LHCN-M2 (cell line): ENCODE results near the gene LY86. TPM values are rescaled to one million over a fixed set of nuclear protein-coding genes. Genes with fewer than 3 reads are reported as not detected.

ENCODE experiments used
- DNase-seq: peaks from one replicate; pipeline ENCODE4 v3.0.0-alpha.2; 2012; ENCODE audit warnings: low read depth
- polyA plus RNA-seq: library from polyadenylated mRNA; unstranded; fragments of >200 nt; gene quantifications from one replicate; pipeline ENCODE4 v1.2.1, GENCODE V29; 2012; ENCODE audit warnings: missing spikeins
- total RNA-seq: library from RNA; depleted of rRNA; stranded (reverse); fragments of >200 nt; gene quantifications from 2 replicates; pipeline ENCODE4 v1.2.3, GENCODE V29; 2014; rRNA removed

The LY86 gene
- not detected in 2 replicates for total RNA-seq
- not detected for polyA plus RNA-seq

DNA sequence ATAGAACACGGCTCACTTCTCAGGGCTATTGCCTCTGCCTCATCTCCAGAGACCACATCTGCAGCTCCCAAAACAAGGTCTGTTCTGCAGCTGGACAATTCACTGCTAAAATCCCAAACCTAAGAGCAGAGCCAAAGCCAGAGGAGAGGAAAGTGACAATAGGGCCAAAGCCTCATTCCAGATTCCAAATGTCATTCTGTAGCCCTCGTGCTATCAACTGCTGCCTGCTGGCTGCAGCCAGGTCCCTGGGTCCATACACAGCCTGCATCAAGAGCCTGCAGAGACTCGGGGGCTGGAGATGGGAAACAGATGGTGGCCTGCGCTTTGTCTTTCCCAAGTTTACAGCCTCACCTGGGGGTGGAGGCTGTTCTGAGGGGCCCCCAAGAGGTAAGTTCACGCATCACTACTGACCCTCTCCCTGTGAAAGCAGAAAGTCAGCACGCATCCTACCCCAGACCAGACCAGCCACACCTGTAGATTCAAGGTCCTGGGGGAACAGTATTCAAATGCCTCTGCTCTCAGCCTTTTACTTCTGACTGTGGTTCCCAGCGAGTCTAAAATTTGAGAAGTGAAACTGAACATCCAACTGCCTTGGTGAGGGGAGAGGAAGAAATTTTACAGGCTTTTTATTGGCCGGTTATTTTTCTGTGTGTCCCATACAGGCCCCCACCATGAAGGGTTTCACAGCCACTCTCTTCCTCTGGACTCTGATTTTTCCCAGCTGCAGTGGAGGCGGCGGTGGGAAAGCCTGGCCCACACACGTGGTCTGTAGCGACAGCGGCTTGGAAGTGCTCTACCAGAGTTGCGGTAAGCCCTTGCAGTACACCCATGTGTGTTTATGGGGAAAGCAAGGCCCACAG is at the start of gene LY86:
Gene LY86 (plus strand): TSS at position 657 of the 860 bp plus-strand sequence. CDS start 15 bp downstream, at position 672.
- no peak for DNase-seq

DNA sequence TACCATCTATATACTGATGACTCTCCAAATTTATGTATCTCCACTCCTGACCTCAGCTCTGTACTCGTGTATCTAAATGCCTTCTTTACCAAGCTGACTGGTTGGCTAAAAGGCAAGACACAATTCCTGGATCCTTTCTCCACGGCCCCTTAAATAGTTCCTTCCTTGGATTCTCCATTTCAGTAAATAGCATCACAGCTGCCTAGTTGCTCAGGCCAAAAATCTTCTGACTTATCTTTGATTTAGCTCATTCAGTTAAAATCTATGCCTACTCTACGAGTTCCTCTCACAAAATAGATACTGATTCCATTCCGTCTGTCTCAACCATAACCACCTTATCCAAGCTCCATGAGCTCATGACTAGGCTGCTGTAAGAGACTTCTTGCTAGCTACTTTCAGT is 49.5 kb upstream of the LY86 start:
- no peak for DNase-seq

DNA sequence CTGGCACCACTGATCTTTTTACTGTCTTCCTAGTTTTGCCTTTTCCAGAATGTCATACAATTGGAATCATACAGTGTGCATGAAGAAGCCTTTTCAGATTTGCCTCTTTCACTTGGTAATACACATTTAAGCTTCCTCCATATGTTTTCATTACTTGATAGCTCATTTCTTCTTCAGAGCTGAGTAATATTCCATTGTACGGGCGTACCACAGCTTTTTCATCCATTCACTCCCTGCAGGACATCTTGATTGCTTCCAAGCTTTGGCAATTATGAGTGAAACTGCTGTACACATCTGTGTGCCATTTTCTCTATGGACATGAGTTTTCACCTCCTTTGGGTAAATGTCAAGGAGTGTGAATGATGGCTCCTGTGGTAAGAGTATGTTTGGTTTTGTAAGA is 46.2 kb upstream of the LY86 start:
- no peak for DNase-seq

DNA sequence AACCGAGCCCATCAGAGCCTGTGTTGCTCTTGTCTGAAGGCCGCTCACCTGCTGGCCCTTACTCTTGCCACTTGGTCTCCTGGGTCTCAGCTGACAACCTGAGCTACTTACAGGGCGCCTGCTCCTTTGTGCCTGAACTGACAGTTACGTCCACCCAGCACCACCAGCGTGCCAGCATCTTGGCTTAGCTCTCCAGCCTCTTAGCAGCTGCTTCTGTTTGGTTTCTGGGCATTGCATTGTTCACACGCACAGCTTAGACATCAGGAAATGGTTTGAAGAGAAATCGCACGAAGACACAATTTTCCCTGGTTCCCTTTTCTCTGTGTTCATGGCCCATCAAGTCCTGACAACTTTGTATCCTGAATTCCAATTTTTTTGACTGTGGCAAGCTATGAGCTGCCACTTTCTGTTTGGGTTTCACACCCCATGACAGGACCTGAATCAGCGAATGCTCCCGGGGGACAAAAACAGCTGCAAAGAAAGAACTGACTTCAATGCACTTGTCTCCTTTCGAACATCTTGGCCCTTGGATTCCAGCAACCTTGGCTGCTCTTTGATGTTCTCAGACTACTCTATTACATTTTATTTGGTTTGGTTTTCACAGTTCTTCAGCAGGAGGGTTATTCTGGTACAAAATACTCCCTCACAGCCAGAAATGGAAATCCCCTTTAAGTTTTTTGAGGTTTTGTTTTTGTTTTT is 45.2 kb upstream of the LY86 start:
- peak; percentile 55 for DNase-seq

DNA sequence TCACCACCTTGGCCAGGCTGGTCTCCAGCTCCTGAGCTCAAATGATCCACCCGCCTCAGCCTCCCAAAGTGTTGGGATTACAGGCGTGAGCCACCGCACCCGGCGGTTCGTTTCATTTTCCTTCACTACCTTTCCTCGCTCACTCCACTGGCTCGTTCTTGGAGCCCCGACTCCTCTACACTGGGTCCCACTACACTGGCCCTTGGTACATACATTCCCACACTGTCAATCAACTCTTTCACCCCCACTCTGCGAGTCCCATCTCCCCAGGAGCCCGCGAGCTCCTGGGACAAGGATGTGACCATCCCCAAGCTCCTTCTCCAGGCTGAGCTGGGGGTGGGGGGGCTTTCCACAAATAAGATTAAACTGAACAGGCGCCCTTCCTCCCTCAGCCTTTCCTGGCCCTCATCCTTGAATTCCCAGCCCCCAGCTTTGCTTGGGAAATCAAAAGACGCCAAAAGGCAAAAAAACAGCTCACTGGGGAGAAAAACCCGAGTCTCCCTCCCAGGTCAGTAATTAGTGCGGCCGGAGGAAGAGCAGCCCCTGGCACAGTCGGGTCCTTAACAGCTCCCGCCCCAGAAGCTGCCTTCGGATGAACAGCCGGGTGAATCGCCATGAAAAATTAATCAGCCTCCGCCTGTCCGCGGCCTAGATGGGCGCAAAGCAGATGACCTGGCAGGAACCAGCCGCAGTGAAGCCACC is 42.8 kb upstream of the LY86 start:
- no peak for DNase-seq

DNA sequence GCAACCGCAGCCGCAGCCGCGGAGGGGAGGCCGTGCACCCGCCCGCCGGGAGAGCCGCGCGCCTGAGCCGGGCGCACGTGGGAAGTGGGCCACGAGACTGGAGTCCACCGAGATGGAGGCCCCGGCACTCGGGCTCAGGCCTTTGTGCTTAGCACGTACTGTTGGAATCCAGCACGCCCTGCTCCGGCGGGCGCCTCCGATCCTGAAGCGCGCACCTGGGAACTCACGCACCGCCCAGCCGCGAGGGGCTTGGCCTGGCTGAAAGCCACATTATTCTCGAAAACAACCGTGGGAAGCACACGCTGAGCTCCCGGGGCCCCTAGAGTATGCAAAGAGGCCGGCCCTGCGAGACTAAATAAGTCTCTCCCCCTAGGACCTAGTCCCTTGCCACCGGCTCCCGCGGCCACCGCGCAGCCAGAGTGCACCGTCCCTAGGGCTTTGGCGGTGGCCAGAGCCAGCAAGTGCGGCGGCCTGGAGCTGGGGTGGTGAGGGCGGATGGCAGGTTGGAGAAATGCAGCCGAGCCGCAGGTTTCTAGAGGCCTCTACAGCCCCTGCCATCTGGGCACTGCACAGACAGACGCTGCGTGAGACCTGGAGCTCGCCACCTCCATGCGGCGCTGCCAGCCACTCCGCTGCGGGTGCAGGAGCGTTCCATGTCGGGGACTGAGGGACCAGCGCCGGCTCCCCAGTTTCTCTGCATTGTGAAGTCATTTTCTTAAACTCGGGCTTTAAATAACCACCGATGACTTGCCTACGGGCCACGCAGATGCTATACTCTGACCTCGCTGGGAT is 42.0 kb upstream of the LY86 start:
- no peak for DNase-seq

DNA sequence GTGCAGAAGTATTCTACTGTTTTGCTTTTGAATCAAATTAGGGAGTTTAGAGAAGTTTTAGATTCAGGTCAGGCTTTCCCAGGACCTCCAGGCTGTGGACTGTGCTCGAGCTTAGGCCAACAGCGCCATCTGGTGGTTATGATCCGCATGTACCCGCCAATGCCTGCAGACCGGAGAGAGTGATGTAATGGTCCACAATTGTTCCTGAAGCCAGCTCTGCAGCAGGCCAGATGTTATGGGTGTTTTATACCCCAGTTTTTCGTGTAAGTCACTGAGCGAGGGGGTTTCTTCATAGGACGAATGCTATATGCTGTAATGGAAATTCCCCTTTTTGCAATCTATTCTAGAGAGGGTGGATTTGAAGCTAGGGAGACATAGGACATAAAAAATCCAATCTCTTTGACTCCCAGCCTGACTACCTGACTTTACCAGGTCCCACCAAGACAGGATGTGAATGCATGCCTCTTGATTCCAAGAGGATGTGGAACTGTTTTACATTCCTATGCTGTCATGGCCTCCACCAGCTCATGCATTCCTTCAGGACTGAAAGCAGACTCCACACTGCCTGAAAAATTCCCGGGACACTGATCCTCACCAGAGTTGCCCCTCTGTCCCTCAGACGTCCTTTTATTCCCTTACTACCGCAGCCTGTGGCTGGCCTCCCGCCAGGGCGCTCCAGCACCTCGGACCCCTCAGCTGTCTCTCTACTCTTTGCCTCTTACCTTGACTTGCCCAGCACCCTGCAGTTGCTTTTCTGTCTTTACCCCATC is 41.2 kb upstream of the LY86 start:
- DNase-seq: peak; percentile 70

DNA sequence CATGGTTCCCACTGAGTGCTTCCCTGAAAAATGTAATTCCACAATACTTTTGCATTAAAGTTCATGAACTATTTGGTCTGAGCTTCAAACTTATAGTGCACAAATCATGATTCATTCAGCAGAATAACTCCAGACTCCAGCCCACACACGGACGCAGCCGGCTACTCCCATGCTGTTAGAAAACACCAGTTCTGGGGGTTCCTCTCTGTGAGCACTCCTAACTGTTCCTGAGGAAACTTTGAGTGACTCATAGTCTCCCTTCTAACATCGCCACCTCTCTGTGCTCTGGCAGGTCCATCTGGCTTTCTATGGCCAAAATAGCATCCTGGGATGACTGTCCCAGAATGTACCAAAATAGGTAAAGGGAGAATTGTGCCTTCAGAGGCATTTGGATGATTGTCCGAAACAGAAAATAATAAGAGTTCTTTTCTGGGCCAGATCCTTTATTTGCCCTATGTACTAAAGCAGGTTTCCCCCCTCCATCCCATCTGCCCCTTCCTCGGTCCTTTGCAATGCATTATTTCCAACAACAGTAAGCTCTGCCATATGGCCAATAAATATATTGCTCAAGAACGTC is 32.3 kb upstream of the LY86 start:
- no peak for DNase-seq

DNA sequence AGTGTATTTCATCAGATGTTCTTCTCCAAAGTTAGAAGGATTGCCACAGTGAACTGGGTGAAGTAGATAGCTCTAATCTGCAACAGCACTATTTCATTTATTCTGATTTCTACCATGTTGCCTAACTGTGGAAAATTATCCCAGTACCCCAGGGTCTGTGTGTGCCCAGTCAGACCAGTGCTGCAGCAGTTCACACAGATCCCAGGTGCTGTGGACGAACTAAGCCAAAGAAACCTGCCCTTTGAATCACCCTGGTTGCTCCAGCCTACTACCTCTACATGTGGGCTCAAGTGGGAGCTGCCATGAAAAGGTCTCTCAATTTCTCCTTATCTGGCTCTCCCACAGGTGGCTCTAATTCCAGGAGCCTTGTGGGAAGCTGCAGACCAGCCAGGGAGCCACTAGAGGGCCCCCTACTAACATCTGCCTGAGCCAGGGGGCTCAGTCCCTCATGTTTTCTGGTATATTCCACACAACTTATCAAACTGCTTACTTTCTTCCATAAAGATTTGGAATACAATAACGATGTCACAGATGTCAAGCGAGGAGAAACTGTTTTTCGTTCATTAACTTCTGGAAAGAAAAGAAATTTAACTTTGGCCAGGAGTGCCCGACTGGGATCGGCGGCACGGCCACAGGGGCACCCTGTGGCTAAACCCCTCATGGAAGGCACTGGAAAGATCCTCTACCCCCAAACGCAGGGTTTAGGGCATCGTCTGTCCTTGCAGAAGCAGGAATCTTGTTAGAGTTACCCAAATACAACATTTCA is 31.6 kb upstream of the LY86 start:
- DNase-seq: peak; percentile 19

DNA sequence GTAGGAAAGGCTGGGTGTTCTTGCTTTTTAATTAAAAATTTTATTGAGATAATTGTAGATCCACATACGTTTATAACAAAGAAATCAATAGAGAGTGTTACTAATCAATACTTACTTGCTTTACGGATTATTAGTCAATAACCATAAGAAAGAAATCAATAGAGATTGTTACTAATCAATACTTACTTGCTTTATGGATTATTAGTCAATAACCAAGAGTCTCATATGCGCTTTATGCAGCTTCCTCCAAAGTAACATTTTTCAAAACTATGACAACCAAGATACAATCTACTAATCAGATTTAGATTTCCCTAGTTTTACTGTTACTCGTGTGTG is 31.0 kb upstream of the LY86 start:
- no peak for DNase-seq

DNA sequence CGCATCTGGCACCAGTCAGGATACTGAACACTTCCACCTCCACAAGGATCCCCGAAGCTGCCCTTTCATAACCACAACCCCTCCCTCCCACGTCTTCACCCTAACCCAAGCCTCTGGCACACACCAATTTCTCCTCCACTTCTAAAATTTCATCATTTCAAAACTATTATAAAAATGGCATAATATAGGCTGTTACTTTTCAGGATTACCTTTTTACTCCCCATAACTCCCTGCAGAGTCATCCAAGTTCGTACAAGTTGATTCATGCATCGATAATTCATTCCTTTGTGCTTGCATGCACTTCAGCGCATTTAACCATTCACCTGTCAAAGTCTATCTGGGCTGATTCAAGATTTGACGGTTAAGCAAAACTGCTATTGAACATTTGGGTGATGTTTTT is 30.6 kb upstream of the LY86 start:
- no peak for DNase-seq

DNA sequence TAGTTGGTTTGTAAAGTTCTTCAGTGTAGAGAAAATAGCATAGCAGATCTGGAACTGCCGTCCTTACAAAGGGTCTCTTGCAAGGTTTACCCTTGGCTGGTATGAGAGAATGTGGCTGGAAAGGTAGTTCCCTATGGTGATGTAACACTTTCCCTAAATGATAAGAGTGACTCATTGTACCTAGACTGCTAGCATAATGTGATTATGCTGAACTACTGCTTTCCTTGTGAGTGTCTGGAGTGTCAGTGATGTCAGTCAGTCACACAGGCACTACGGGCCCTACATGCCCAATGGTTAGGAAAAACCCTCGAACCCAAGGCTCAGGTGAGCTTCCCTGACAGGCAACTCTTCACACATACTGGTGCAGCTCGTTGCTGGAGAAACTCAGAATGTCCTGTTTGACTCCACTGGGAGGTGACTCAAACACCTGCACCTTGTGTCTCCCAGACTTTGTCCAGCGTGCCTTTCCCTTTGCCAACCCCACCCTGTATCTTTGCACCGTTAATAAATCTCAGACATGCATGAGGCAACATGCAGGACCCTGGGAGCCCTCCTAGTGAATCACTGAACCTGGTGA is 28.4 kb upstream of the LY86 start:
- no peak for DNase-seq

DNA sequence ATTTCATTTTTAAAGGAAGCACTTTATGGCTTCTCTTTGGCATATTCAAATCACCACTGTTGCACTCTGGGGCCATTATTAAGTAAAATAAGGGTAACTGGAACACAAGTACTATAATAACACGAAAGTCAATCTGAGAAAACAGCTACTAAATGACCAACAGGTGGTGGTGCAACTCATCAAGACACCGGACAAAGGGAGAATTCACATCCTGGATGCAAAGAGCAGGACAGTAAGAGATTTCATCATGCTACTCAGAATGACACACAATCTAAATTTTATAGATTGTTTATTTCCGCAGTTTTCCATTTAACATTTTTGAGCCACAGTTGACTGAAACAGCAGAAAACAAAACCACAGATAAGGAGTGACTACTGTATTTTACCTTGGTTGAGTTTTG is 27.6 kb upstream of the LY86 start:
- no peak for DNase-seq

DNA sequence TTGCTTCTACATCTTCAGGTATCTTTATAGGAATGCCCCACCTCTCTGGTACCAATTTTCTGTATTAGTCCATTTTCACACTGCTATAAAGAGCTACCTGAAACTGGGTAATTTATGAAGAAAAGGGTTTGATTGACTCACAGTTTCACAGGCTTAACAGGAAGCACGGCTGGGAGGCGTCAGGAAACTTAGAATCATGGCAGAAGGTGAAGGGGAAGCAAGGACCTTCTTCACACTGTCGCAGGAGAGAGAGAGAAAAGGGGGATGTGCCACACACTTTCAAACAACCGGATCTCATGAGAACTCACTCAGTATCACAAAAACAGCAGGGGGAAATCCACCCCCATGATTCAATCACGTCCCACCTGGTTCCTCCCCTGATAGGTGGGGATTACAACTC is 24.4 kb upstream of the LY86 start:
- no peak for DNase-seq

DNA sequence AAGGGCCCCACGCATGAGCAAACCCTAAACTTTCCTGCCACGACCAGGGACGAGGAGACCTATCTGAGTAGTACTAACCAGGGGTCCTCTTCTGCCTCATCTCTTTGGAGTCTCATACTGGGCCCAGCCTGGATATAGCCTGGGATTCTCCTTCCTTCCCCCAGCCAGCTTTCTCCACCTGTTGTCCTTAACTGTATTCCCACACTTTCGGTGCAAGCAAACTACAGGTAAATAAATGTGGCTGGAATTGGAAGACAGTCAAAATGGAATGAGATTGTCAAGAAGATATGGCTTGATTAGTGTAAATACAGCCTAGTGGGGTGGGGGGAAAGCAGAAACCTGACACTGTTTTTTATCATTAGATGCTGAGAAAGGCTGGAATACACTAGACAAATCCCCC is 23.5 kb upstream of the LY86 start:
- no peak for DNase-seq

DNA sequence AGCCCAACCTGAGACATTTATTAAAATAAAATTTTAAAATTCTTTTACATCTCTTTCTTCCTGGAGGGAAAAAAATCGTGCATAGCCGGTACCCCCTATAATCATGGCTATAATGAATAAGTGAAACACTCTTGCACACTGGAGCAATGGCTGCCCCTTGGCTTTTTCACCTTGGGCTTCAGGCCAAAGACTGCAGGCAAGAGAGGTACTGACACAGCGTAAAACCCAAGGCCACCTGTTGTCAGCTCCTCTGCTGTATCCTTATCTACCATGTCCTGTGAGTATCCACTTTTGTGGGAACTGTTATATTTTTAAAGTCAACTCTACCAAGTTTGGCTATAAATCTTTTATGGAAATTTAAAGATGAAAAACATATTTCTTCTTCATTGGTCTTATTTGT is 23.0 kb upstream of the LY86 start:
- no peak for DNase-seq

DNA sequence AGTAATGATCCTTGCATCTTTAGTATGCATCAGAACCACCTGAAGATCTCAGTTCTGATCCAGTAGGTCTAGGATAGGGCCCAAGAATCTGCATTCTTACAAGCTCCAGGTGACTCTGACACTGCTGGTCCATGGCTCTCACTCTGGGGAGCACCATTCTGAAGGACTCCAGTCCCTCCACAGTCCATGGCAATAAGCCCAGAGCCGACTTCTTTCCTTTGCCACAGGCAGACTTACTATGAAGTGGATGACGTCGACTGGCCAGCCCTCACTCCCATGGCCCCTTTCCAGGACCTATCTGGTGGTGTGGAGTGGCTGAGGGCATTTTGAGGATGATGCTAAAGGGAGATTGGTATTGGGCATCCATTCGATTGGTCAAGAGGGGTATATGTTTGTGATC is 21.8 kb upstream of the LY86 start:
- DNase-seq: no peak

DNA sequence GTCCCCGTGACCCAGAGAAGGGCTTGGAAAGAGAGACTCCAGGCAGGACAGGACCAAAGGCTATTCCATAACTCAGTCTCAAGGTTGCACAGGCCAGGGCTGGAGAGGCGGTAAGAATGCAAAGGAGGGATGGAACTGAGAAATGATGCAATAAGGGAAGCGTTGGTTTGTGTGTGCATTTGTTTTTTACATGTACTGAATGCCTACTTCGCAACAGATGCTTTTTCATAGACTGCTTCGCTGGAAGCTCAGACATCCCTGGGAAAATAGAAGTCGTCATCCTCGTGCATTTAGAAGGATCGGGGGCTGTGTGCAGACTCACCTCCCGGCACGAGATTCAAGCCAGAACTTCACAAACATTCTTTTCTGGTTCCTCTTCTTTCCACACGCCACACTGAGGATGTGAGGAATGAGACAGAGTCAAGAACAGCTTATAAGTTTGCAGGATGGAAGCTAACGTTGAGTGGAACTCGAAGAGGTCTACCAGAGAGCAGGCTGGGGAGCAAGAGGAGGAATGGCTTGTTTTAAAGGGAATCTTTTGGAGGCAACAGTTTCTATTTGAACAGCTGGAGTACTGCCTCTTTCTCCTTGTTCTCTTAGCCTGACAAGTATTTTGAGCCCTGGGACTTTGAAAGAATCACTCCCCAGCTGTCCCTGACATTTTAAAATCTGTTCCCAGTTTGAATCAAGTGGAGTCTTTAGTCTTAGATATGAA is 19.3 kb upstream of the LY86 start:
- no peak for DNase-seq

DNA sequence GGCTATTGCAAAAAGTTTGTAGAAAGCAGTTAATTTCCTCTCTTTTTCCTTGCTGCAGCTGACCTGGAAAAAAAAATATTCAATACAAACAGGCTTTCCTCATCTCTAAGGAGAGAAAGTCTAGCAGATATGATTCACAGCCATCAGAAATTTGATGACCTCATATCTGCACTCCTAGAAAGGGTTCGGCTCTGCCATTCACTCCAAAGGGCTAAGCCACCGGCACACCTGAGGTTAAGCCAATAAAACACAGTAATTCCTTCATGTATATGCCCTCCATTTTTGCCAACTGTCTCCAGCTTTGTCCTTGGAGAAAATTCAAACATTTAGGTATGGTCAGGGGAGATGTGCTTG is 18.7 kb upstream of the LY86 start:
- DNase-seq: no peak
